ENCODE results near the gene DOCK10.

DOCK10 gene

DNA sequence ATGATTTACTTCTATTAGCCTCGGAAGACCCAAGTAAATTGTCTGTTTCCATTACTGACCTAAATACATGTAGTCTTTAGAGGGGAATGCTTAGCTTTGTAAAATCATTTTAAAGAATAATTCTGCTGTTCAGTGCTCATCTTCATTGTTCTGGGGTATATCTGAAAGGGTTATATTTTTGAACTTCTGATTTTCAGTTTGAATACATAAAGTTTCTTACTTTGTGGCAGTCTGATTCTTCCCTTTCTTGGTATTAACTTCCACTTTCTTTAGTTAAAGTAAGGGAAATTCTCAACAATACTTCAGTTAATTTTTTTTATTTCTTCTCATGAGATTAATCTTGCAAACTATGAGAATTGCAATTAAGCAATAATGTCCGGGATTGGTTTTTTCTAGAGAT lies 148.4 kb downstream of the DOCK10 start:
- H4K8ac ChIP-seq (ENCODE audit: low read depth, low read length): no peak overlapping the region
- no peaks in the 10 kb centered on the region for H3K9me3 ChIP-seq (replicated peaks in 1 of 2; ENCODE audit: control insufficient read depth in 2 of 2, insufficient read depth in 1 of 2, low read depth in 1 of 2, low read length in 2 of 2)
- no peak overlapping the region for H2BK12ac ChIP-seq (ENCODE audit: low read length)
- H2BK120ac ChIP-seq (ENCODE audit: low read depth, low read length): no peak overlapping the region
- H3K4me1 ChIP-seq (ENCODE audit: control insufficient read depth in 2 of 2, insufficient read depth in 1 of 2, low read depth in 1 of 2, low read length in 2 of 2): no peaks in the 10 kb centered on the region
- H3K27ac ChIP-seq (replicated peaks; ENCODE audit: low read length): no peak overlapping the region
- WGBS, 2 donors (ENCODE audit: extremely low coverage in 2 of 2, insufficient read length in 2 of 2, insufficient replicate concordance in 1 of 2): no CpG with 5 or more reads among the region's 2 CpGs
- H3K9ac ChIP-seq (ENCODE audit: low read depth, low read length, poor library complexity): no peak overlapping the region
- no peak overlapping the region for H3K4me2 ChIP-seq (ENCODE audit: insufficient read depth, low read length, poor library complexity, severe bottlenecking)
- no peak overlapping the region for H3K4me3 ChIP-seq (ENCODE audit: low read length in 2 of 2)
- H2AK5ac ChIP-seq (ENCODE audit: low read depth, low read length): no peak overlapping the region
- H3K27me3 ChIP-seq (ENCODE audit: control insufficient read depth in 3 of 3, insufficient read depth in 3 of 3, low read depth in 1 of 3, low read length in 3 of 3): no peaks in the 10 kb centered on the region
- no peak for DNase-seq (ENCODE audit: low spot score)
- H3K23ac ChIP-seq (ENCODE audit: low read depth, low read length, poor library complexity): no peak overlapping the region
- peaks cover 2% of the 10 kb centered on the region for H3K79me1 ChIP-seq (ENCODE audit: low read depth, low read length)
- no peaks in the 10 kb centered on the region for H3K36me3 ChIP-seq (replicated peaks in 1 of 2; ENCODE audit: control insufficient read depth in 2 of 2, insufficient read depth in 2 of 2, low read length in 2 of 2)
- no peak overlapping the region for H2AFZ ChIP-seq (ENCODE audit: low read length)
- no peak overlapping the region for H3K14ac ChIP-seq (ENCODE audit: low read length)
- no peak overlapping the region for H2BK5ac ChIP-seq (ENCODE audit: low read length)
- H2BK15ac ChIP-seq (ENCODE audit: low read length): no peak overlapping the region
- H4K91ac ChIP-seq (ENCODE audit: low read depth, low read length, poor library complexity): no peak overlapping the region
- no peak overlapping the region for H3K18ac ChIP-seq (ENCODE audit: low read length)
- H3K4ac ChIP-seq (ENCODE audit: low read length): no peak overlapping the region

- no peak overlapping the region for H3K18ac ChIP-seq (ENCODE audit: low read length)
- H2BK5ac ChIP-seq (ENCODE audit: low read length): no peak overlapping the region
- no CpG with 5 or more reads among the region's 6 CpGs for WGBS, 2 donors (ENCODE audit: extremely low coverage in 2 of 2, insufficient read length in 2 of 2, insufficient replicate concordance in 1 of 2)
- no peak overlapping the region for H2BK120ac ChIP-seq (ENCODE audit: low read depth, low read length)
- H2BK15ac ChIP-seq (ENCODE audit: low read length): no peak overlapping the region
- H3K27me3 ChIP-seq (ENCODE audit: control insufficient read depth in 3 of 3, insufficient read depth in 3 of 3, low read depth in 1 of 3, low read length in 3 of 3): no peaks in the 10 kb centered on the region
- H3K27ac ChIP-seq (replicated peaks; ENCODE audit: low read length): no peak overlapping the region
- H2BK12ac ChIP-seq (ENCODE audit: low read length): no peak overlapping the region
- no peak overlapping the region for H3K4me2 ChIP-seq (ENCODE audit: insufficient read depth, low read length, poor library complexity, severe bottlenecking)
- no peaks in the 10 kb centered on the region for H3K36me3 ChIP-seq (replicated peaks in 1 of 2; ENCODE audit: control insufficient read depth in 2 of 2, insufficient read depth in 2 of 2, low read length in 2 of 2)
- H3K14ac ChIP-seq (ENCODE audit: low read length): no peak overlapping the region
- no peak overlapping the region for H4K91ac ChIP-seq (ENCODE audit: low read depth, low read length, poor library complexity)
- no peak overlapping the region for H3K9ac ChIP-seq (ENCODE audit: low read depth, low read length, poor library complexity)
- H2AFZ ChIP-seq (ENCODE audit: low read length): peak overlapping the region; percentile 42
- no peak overlapping the region for H3K4me3 ChIP-seq (ENCODE audit: low read length in 2 of 2)
- no peaks in the 10 kb centered on the region for H3K79me1 ChIP-seq (ENCODE audit: low read depth, low read length)
- H3K4ac ChIP-seq (ENCODE audit: low read length): no peak overlapping the region
- H4K8ac ChIP-seq (ENCODE audit: low read depth, low read length): no peak overlapping the region
- H3K4me1 ChIP-seq (ENCODE audit: control insufficient read depth in 2 of 2, insufficient read depth in 1 of 2, low read depth in 1 of 2, low read length in 2 of 2): no peaks in the 10 kb centered on the region
- no peak overlapping the region for H3K23ac ChIP-seq (ENCODE audit: low read depth, low read length, poor library complexity)
- H3K9me3 ChIP-seq (replicated peaks in 1 of 2; ENCODE audit: control insufficient read depth in 2 of 2, insufficient read depth in 1 of 2, low read depth in 1 of 2, low read length in 2 of 2): no peaks in the 10 kb centered on the region
- no peak overlapping the region for H2AK5ac ChIP-seq (ENCODE audit: low read depth, low read length)
- no peak for DNase-seq (ENCODE audit: low spot score)
Observed at GRCh38 chr2:224892574-224893204, 149.6 kb downstream of the DOCK10 start.

GRCh38 chr2:224890372-224890771 lies 151.9 kb downstream of the DOCK10 start:
- H3K4me1 ChIP-seq (ENCODE audit: control insufficient read depth in 2 of 2, insufficient read depth in 1 of 2, low read depth in 1 of 2, low read length in 2 of 2): no peaks in the 10 kb centered on the region
- no peak overlapping the region for H2BK15ac ChIP-seq (ENCODE audit: low read length)
- no peaks in the 10 kb centered on the region for H3K79me1 ChIP-seq (ENCODE audit: low read depth, low read length)
- no peak overlapping the region for H3K9ac ChIP-seq (ENCODE audit: low read depth, low read length, poor library complexity)
- H2AK5ac ChIP-seq (ENCODE audit: low read depth, low read length): no peak overlapping the region
- H3K9me3 ChIP-seq (replicated peaks in 1 of 2; ENCODE audit: control insufficient read depth in 2 of 2, insufficient read depth in 1 of 2, low read depth in 1 of 2, low read length in 2 of 2): no peaks in the 10 kb centered on the region
- H3K27me3 ChIP-seq (ENCODE audit: control insufficient read depth in 3 of 3, insufficient read depth in 3 of 3, low read depth in 1 of 3, low read length in 3 of 3): no peaks in the 10 kb centered on the region
- no peak overlapping the region for H3K4me3 ChIP-seq (ENCODE audit: low read length in 2 of 2)
- no peak overlapping the region for H2BK5ac ChIP-seq (ENCODE audit: low read length)
- H3K4me2 ChIP-seq (ENCODE audit: insufficient read depth, low read length, poor library complexity, severe bottlenecking): no peak overlapping the region
- no peak overlapping the region for H3K18ac ChIP-seq (ENCODE audit: low read length)
- H3K14ac ChIP-seq (ENCODE audit: low read length): no peak overlapping the region
- no peak overlapping the region for H2BK120ac ChIP-seq (ENCODE audit: low read depth, low read length)
- WGBS, 2 donors (ENCODE audit: extremely low coverage in 2 of 2, insufficient read length in 2 of 2, insufficient replicate concordance in 1 of 2): no CpG with 5 or more reads among the region's 3 CpGs
- DNase-seq (ENCODE audit: low spot score): no peak
- H2AFZ ChIP-seq (ENCODE audit: low read length): no peak overlapping the region
- H3K23ac ChIP-seq (ENCODE audit: low read depth, low read length, poor library complexity): no peak overlapping the region
- no peak overlapping the region for H4K91ac ChIP-seq (ENCODE audit: low read depth, low read length, poor library complexity)
- H3K4ac ChIP-seq (ENCODE audit: low read length): no peak overlapping the region
- no peak overlapping the region for H3K27ac ChIP-seq (replicated peaks; ENCODE audit: low read length)
- no peaks in the 10 kb centered on the region for H3K36me3 ChIP-seq (replicated peaks in 1 of 2; ENCODE audit: control insufficient read depth in 2 of 2, insufficient read depth in 2 of 2, low read length in 2 of 2)
- no peak overlapping the region for H2BK12ac ChIP-seq (ENCODE audit: low read length)
- H4K8ac ChIP-seq (ENCODE audit: low read depth, low read length): no peak overlapping the region

DNA sequence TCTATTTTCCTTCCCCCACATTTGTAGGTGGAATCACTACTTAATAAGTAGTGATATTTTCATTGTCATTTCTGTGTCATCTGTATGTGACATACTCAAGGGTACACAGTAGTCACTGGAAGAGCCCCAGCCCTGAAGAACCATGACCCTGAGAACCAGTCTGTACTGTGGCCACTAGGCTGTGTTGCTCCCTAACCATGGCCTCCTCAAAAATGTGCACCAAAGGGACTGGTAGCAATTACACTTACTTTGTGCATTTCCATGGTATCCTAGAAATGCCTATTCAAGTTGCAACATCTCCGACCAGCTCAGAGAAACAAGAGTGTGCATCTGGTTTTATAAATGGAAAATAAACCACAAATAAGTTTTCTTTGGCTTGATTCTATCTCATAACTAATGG lies 155.1 kb downstream of the DOCK10 start:
- Histone ChIP-seq H2BK120ac (ENCODE audit: low read depth, low read length) (no peak overlapping the region), H3K4me3 (ENCODE audit: low read length in 2 of 2) (no peak overlapping the region), H3K27me3 (ENCODE audit: control insufficient read depth in 3 of 3, insufficient read depth in 3 of 3, low read depth in 1 of 3, low read length in 3 of 3) (no peaks in the 10 kb centered on the region), H3K14ac (ENCODE audit: low read length) (no peak overlapping the region), H3K4me1 (ENCODE audit: control insufficient read depth in 2 of 2, insufficient read depth in 1 of 2, low read depth in 1 of 2, low read length in 2 of 2) (no peaks in the 10 kb centered on the region), H3K4ac (ENCODE audit: low read length) (no peak overlapping the region), H4K8ac (ENCODE audit: low read depth, low read length) (no peak overlapping the region), H3K79me1 (ENCODE audit: low read depth, low read length) (no peaks in the 10 kb centered on the region), H3K9ac (ENCODE audit: low read depth, low read length, poor library complexity) (no peak overlapping the region), H2BK5ac (ENCODE audit: low read length) (no peak overlapping the region), H3K36me3 (replicated peaks in 1 of 2; ENCODE audit: control insufficient read depth in 2 of 2, insufficient read depth in 2 of 2, low read length in 2 of 2) (no peaks in the 10 kb centered on the region), H3K18ac (ENCODE audit: low read length) (no peak overlapping the region), H3K9me3 (replicated peaks in 1 of 2; ENCODE audit: control insufficient read depth in 2 of 2, insufficient read depth in 1 of 2, low read depth in 1 of 2, low read length in 2 of 2) (no peaks in the 10 kb centered on the region), H2AFZ (ENCODE audit: low read length) (no peak overlapping the region), H2BK12ac (ENCODE audit: low read length) (no peak overlapping the region), H3K27ac (replicated peaks; ENCODE audit: low read length) (no peak overlapping the region), H3K23ac (ENCODE audit: low read depth, low read length, poor library complexity) (no peak overlapping the region), H4K91ac (ENCODE audit: low read depth, low read length, poor library complexity) (no peak overlapping the region), H2AK5ac (ENCODE audit: low read depth, low read length) (no peak overlapping the region), H3K4me2 (ENCODE audit: insufficient read depth, low read length, poor library complexity, severe bottlenecking) (no peak overlapping the region), H2BK15ac (ENCODE audit: low read length) (no peak overlapping the region)
- no CpG with 5 or more reads among the region's 1 CpG for WGBS, 2 donors (ENCODE audit: extremely low coverage in 2 of 2, insufficient read length in 2 of 2, insufficient replicate concordance in 1 of 2)
- DNase-seq (ENCODE audit: low spot score): no peak

All from neuronal stem cell (in vitro differentiated cells).